Measurements from ENCODE around the gene VPS13D.

DNA sequence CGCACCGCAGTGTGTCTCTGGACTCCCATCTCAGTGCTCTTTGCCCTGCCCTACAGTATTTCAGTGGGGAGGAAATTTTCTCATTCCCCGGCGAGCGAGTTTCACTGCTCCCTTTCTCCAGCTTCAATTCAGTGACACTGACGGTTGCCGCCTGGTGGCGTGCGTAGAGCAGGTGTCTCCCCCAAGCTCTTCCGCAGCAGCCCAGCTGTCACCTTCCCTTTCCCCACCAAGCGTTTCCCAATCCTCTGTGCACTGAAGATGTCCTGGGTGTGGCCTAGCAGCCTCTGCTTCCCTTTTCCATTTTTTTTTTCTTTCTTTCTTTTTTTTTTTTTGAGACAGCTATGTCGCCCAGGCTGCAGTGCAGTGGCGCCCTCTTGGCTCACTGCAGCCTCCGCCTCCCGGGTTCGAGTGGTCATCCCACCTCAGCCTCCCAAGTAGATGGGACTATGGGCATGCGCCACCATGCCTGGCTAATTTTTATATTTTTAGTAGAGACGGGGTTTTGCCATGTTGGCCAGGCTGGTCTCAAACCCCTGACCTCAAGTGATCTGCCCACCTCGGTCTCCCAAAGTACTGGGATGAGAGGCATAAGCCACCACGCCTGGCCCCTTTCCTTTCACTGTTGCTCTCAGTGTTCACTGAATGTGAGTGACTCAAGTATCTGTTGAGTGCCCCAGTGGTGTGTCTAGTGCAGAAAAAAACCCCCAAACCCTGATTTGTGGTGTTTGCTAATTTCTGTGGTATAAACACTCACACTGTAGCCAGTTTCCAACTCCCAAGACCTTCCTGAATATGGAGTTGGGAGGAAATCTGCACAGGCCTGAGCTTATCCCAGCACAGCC lies 33.0 kb upstream of the VPS13D start:
- TF ChIP-seq, protein P1, sequence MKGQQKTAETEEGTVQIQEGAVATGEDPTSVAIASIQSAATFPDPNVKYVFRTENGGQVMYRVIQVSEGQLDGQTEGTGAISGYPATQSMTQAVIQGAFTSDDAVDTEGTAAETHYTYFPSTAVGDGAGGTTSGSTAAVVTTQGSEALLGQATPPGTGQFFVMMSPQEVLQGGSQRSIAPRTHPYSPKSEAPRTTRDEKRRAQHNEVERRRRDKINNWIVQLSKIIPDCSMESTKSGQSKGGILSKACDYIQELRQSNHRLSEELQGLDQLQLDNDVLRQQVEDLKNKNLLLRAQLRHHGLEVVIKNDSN (IDR thresholded peaks at IDR 0.05): no peak
- TF ChIP-seq EGR1 (IDR thresholded peaks at IDR 0.05) (no peak), REST (IDR thresholded peaks at IDR 0.05; ENCODE audit: low read depth) (no peak), MAX (IDR thresholded peaks at IDR 0.05) (no peak), YY1 (IDR thresholded peaks at IDR 0.05; ENCODE audit: low read depth) (no peak), FOXM1 (IDR thresholded peaks at IDR 0.05; ENCODE audit: borderline replicate concordance, low read depth) (no peak), TCF12 (IDR thresholded peaks at IDR 0.05; ENCODE audit: low read depth) (no peak), EP300 (IDR thresholded peaks at IDR 0.05; ENCODE audit: borderline replicate concordance) (no peak), CEBPB (IDR thresholded peaks at IDR 0.05) (no peak), ZBTB7A (IDR thresholded peaks at IDR 0.05; ENCODE audit: low read depth) (no peak), RAD21 (IDR thresholded peaks at IDR 0.05; ENCODE audit: low read depth) (peak; percentile 22; the same call in 1 of the 2 replicates)
